ENCODE data around the gene MMP11.

MMP11 gene

DNA sequence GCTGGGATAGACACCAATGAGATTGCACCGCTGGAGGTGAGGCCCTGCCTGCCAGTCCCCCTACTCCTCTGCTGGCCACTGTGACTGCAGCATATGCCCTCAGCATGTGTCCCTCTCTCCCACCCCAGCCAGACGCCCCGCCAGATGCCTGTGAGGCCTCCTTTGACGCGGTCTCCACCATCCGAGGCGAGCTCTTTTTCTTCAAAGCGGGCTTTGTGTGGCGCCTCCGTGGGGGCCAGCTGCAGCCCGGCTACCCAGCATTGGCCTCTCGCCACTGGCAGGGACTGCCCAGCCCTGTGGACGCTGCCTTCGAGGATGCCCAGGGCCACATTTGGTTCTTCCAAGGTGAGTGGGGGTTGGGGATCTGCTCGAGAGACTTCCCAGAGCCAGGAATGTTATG, 8.4 kb downstream of the MMP11 start:
- DNase-seq (ENCODE audit: low read depth) = no peak

DNA sequence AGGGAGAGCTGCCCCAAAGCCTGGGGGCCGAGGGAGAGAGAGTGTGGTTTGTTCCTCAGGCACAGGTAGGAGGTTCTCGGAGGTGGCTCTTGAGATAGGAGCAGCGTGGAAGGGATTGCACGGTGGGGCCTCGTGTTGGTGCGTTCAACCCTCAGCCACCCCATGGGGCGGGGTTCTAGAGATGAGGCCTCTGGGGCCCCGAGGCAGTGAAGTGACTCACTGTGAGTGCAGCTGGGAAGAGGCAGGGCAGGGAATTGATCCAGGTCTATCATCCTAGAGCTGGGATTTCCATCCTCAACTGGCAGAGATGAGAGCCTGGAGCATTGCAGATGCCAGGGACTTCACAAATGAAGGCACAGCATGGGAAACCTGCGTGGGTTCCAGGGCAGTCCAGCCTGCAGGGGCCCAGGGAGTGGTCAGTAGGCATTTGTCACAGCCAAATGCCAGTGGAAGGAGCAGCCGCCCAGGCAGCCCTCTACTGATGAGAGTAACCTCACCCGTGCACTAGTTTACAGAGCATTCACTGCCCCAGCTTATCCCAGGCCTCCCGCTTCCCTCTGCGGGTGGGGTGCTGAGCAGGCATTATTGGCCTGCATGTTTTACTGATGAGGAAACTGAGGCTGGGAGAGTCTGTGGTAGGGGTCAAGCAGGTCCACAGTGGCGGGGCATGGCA, 9.0 kb downstream of the MMP11 start:
- DNase-seq (ENCODE audit: low read depth) = no peak

DNA sequence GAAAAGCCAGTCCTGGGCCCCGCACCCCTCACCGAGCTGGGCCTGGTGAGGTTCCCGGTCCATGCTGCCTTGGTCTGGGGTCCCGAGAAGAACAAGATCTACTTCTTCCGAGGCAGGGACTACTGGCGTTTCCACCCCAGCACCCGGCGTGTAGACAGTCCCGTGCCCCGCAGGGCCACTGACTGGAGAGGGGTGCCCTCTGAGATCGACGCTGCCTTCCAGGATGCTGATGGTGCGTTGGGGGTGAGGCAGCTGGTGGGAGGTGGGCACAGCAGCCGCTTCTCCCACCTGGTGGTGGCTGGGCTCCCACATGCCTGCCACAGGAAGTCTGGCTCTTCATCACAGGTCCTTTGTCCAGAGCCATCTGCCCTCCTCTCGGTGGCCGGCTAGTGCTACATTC, 9.6 kb downstream of the MMP11 start:
- DNase-seq (ENCODE audit: low read depth) = no peak

GRCh38 chr22:23782703-23783102, 10.1 kb downstream of the MMP11 start:
- DNase-seq (ENCODE audit: low read depth) = no peak

GRCh38 chr22:23783265-23784150, 10.9 kb downstream of the MMP11 start:
- DNase-seq (ENCODE audit: low read depth) = no peak

DNA sequence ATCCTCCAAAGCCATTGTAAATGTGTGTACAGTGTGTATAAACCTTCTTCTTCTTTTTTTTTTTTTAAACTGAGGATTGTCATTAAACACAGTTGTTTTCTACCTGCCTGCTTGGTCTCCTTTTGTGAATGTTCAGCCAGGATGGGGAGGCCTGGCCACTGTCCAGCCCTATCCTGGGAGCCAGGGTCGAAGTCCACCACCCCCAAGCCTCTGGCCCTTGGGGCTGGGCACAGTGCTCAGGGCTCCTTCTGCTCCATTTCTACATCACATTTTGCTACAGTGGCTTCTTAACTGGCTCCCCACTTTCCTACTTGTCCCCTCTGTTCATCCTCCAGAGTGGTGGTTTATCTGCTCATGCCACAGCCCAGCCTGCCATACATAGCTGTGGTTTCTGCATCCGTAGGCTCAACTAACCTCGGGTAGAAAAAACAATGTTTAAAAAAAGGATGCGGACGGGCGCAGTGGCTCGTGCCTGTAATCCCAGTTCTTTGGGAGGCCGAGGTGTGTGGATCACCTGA, 11.6 kb downstream of the MMP11 start:
- DNase-seq (ENCODE audit: low read depth) = no peak

DNA sequence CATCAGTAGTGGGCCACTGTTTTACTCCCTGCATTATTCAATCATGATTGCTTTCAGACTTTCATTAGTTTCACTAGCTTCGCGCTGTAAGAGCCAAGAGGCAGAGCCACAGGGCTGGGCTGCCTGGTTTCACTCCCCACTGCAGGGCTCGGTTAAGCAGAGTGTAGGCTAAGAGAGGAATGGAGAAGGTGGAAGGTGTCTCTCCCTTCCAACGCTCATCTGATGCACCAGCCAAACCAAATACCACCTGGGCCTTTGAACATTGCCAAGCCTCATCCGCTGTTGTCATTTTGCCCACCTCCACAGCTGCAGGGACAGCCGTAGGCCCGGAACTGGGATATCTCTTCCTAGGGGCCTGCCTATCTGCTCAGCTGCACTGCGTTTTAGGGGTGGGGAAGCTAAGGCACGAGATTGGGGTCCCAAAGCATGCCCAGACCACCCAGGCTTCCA, 13.6 kb downstream of the MMP11 start:
- DNase-seq (ENCODE audit: low read depth) = no peak

DNA sequence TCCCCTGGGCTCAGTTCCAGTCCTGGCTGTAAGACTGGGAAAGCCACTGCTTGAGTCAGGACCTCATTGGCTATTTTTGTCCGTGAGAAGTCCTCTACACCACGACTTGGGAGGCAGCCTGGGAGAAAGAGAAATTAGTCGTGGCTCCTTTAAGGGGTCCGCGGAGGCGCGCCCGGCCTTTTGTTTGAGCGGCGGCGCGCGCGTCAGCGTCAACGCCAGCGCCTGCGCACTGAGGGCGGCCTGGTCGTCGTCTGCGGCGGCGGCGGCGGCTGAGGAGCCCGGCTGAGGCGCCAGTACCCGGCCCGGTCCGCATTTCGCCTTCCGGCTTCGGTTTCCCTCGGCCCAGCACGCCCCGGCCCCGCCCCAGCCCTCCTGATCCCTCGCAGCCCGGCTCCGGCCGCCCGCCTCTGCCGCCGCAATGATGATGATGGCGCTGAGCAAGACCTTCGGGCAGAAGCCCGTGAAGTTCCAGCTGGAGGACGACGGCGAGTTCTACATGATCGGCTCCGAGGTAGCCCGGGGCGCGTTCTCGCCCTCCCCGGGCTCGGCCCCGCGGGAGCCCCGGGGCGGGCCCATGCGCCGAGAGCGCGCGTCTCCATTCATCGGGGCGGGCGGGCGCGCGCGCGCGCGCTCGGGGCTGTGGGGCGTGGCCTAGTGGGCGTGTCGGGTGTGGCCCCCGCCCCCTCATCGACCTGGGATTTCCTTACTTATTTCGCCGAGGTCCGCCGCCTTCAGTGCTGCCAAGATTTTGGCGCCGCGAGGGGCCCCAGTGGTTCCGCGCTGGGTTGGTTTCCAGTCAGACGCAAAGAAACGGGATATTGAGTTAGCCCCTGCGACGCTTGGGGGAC, 14.3 kb downstream of the MMP11 start, which contains the start of gene SMARCB1:
TSS of gene SMARCB1 (plus strand) at position 215 of the 848 bp plus-strand sequence. CDS start at position 419, 204 bp downstream.
- peak; percentile 93 for DNase-seq (ENCODE audit: low read depth)

GRCh38 chr22:23787600-23787896, 14.9 kb downstream of the MMP11 start:
- DNase-seq (ENCODE audit: low read depth) = no peak

GRCh38 chr22:23787910-23788309, 15.3 kb downstream of the MMP11 start:
- DNase-seq (ENCODE audit: low read depth) = no peak

DNA sequence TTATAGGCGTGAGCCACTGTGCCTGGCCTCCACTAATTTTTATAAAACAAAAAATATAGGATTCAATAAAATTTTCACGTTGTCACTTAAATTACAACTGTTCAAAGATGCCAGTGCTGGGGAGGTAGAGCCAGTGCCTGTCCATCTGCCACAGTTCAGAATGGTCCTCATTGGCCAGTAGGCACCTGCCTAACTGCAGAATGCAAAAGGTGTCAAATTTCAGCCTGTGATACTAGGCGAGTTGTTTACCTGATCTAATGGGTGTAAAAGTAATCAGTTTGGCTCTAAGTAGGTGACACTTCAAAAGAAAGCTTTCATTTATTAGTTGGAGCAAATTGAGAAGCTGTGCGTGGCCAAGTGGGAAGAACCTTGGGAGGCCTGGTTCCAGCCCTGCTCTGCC, 16.5 kb downstream of the MMP11 start:
- DNase-seq (ENCODE audit: low read depth) = no peak

DNA sequence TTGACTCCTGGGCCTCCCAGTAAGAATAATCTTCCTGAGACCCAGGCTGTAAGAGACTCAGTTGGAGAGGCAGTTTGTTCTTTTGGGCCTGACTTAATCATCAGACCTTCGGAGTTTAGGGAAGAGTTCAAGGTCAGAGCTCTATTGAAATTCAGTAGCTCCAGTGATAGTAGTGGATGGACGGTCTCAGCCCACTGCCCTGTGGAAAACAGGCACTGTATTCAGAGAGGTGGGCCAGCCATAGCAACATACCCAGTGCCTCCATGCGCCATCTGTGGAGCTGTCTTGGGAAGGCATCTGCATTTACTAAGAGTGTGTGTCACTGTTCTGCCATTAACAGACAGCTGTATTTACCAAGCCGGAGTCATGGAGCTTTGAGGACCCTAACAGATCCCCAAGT, 17.0 kb downstream of the MMP11 start:
- DNase-seq (ENCODE audit: low read depth) = no peak

- DNase-seq (ENCODE audit: low read depth) = no peak
Measured at GRCh38 chr22:23790819-23791737, 18.4 kb downstream of the MMP11 start.

DNA sequence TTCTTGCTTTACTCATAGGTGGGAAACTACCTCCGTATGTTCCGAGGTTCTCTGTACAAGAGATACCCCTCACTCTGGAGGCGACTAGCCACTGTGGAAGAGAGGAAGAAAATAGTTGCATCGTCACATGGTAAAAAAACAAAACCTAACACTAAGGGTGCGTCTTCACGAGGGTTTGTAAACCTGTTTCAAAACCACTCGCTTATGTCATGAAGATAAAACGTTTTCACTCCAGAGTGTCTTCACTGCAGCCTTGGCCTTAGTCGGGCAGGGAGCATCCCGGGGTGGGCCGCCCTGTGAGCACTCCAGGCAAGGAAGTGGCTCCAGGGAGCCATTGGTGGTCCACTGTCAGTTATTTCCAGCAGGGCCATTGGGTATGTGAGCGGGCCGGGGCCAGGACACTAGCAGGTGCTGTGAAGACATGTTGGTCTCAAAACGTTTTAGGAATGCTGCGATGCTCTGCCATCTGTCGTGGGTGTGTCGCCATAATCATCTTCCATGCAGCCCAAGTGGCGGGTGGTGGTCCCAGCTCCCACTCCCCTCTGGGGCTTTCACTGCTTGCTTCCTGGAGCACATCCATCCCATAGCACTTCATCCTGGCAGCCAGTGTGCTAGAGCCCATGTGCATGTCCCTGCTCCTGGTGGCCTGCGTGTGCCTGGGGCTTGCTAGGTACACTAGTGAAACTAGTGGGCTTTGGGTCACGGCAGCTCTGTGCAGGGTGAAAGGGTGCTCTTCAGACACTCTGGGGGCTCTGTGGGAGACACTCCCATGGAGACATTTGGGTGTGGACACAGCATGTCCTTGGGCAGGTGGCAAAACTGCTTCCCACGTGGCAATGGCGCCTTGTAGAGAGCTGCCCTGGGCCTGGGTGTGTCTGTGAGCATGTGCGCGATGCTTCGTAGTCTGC, 19.3 kb downstream of the MMP11 start:
- no peak for DNase-seq (ENCODE audit: low read depth)

GRCh38 chr22:23793326-23793725, 20.7 kb downstream of the MMP11 start:
- DNase-seq (ENCODE audit: low read depth) = no peak

- DNase-seq (ENCODE audit: low read depth) = no peak
Measured at GRCh38 chr22:23796461-23796860, 23.8 kb downstream of the MMP11 start.

DNA sequence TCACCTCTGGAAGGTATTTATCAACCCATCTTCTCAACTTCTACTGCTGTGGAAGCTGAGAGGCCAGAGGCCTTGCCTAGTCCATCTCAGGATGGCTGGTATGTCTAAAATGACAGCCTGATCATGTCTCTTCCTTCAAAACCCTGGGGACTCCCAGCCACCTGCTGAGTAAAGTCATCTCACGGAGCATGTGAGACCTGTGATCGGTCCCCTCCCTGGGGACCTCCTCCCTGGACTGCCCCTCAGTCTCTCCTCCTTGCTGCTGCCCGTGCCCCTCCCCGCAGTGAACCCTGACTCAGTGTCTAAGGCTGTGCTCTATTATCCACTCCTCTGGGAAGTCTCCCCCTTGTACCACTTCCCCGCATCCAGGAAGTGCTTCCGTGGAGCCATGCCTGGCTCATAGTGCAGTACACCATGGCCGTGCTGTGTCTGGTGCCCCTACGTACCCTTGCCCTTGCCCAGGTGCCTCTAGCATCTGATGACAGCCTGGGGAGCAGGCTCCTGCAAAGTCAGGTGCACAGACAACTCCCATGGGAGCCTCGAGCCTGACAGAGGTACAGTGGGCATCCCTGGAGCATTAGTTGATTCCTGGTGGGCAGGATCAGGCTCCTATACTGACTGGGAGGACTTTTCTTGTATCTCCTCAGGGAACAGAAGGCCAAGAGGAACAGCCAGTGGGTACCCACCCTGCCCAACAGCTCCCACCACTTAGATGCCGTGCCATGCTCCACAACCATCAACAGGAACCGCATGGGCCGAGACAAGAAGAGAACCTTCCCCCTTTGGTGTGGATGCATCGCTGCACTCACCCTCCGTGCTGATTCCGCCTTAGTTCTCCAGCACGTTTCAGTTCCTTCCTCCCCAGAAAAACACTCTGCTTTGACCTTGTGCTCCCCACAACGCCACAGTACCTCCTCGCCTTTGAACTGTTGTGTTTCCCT, 27.9 kb downstream of the MMP11 start:
- no peak for DNase-seq (ENCODE audit: low read depth)

DNA sequence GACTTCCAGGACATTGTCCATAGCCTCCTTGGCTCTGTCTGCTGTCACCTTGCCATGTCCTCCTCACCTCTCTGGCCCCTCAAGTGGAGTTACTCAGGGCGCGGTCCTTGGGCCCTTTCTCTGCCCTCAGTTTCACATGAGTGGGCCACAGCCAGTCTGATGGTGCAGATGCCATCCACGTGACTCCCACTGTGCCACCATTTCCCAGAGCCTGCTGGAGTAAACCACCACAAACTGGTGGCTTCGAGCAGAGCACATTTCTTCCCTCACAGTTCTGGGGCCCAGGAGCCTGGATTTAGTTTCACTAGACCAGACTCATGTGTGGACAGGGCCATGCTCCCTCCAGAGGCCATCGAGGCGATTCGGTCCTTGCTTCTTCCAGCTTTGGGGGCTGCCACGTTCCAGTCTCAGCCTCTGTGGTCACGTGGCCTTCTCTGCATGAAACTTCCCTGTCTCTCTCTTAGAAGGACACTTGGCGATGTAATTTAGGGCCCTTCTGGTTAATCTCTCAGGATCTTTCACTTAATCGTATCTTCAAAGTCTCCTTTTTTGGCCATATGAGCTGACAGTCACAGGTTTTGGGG, 28.7 kb downstream of the MMP11 start:
- DNase-seq (ENCODE audit: low read depth) = no peak

Data from activated T-cell treated with anti-CD3 and anti-CD28 coated beads for 1 hour (primary cell).